SK-N-MC (cell line): ENCODE data around the gene SUMF2.
"Not testable (repeated sequence)": the region's sequence is repeated elsewhere in the genome, so short reads cannot be mapped to it uniquely, and the experiment has no call there.

Experiments
- DNase-seq: peaks from one replicate; pipeline ENCODE4 v3.0.0-alpha.2; 2011; ENCODE audit warnings: low read depth, low spot score
- H3K27ac ChIP-seq: fragments of 200-600 bp; sonication (generic); 2 replicates; pipeline ENCODE4 v1.5.1; 2016; ENCODE audit warnings: mixed run types
- H3K36me3 ChIP-seq: fragments of 200-600 bp; sonication (generic); 2 replicates; pipeline ENCODE4 v1.6.1; 2017; ENCODE audit warnings: antibody characterized with exemption, low read length, mixed read lengths; ENCODE audit not compliant: insufficient read depth
- H3K4me3 ChIP-seq: fragments of 200-600 bp; sonication (generic); 2 replicates; pipeline ENCODE4 v1.5.1; 2016
- H3K9ac ChIP-seq: fragments of 200-600 bp; sonication (generic); 2 replicates; pipeline ENCODE4 v1.8.0; 2017; ENCODE audit warnings: mixed run types, mixed read lengths; ENCODE audit not compliant: insufficient read length
- H3K9me3 ChIP-seq: fragments of 200-600 bp; sonication (generic); 2 replicates; pipeline ENCODE4 v1.6.1; 2017; ENCODE audit warnings: low read depth, mild to moderate bottlenecking, antibody characterized with exemption, low read length, moderate library complexity, mixed read lengths
- EZH2 ChIP-seq: fragments of 200-600 bp; sonication (generic); IDR thresholded peaks from one replicate; pipeline ENCODE4 v1.6.1; 2017; ENCODE audit warnings: antibody characterized with exemption
- FOXP2 ChIP-seq: optimal IDR thresholded peaks from 2 replicates; pipeline ENCODE3; 2011; ENCODE audit warnings: mild to moderate bottlenecking, moderate library complexity; ENCODE audit not compliant: insufficient read depth; ENCODE audit errors: extremely low read length, control extremely low read depth
- POLR2AphosphoS5 ChIP-seq: IDR thresholded peaks from 2 replicates; pipeline ENCODE4 v1.6.1; 2012; ENCODE audit warnings: mild to moderate bottlenecking, low read depth, low read length, borderline replicate concordance

The SUMF2 gene

DNA sequence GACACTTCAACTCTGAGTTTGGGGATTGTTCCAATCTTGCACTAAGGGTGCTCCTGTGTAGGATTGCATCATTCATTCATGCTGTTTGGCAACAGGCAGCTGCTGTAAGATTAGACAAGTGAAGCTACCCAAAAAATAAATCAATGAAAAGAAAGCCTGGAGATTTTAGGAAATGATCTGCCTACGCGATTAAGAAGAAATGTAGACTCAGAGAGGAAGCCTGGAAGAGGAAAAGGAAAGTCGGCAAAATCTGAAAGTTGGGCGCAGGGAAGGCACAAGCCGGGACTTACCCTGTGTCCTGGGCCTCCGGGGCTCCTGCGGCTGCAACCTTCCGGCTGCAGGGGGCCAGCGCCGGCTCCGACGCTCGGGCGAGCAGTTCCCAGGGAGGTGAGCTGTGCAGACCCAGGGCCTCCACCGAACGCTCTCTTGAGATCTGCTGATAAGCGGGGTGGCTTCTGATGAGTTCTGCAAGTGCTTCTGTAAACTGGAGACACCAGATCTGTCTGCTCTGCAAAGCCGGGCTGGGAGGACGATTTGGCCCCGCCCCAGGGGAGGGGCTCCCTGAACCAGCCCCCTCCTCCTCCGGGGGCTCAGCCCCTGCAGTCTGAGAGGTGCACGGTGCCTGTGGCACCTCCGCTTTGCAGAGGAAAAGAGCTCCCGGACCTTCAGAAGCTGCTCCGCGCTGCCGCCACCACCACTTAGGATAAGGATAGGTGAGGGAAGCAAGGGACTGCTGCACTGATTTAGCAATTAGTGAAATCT lies 30.2 kb upstream of the SUMF2 start:
- H3K9me3 ChIP-seq: no peaks in the 10 kb centered on the region
- peak overlapping the region; percentile 82 for H3K27ac ChIP-seq
- H3K4me3 ChIP-seq: peak overlapping the region; percentile 81
- peak; percentile 95 for TF ChIP-seq POLR2AphosphoS5
- no peak for TF ChIP-seq FOXP2
- no peak for TF ChIP-seq EZH2
- no peak for DNase-seq
- peaks cover 31% of the 10 kb centered on the region for H3K36me3 ChIP-seq
- H3K9ac ChIP-seq: peak overlapping the region; percentile 67

DNA sequence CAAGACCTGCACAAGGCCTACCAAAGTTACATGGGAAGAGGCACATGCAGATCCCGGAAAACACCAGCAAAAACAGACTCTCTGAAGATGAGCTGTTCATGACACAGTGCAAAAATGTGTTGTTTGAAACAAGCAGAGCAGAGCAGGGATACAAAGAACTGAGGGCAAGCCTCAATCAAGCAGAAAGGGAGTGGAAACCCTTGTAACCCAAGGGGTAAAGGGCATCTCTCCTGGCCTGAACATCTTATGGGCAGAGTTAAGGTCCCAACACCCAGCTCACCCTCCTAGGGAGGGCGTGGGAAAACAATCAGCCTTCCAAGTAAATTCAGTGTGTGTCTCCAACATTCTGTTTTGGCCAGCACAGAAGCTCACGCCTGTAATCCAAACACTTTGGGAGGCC lies 23.4 kb upstream of the SUMF2 start:
- H3K27ac ChIP-seq: peak overlapping the region; percentile 36; the same call in 1 of the 2 replicates
- no peak overlapping the region for H3K4me3 ChIP-seq
- no peak for TF ChIP-seq FOXP2
- no peak for TF ChIP-seq POLR2AphosphoS5
- TF ChIP-seq EZH2: no peak
- 0 out of 2 replicates have a peak, but pooled peaks cover 3% of the 10 kb centered on the region for H3K36me3 ChIP-seq
- no peak for DNase-seq
- H3K9ac ChIP-seq: no peak overlapping the region
- no peaks in the 10 kb centered on the region for H3K9me3 ChIP-seq

- DNase-seq, H3K4me3 ChIP-seq, H3K36me3 ChIP-seq, H3K27ac ChIP-seq, H3K9ac ChIP-seq, H3K9me3 ChIP-seq: not testable (repeated sequence)
Measured at GRCh38 chr7:56045758-56046157, 18.3 kb upstream of the SUMF2 start.

DNA sequence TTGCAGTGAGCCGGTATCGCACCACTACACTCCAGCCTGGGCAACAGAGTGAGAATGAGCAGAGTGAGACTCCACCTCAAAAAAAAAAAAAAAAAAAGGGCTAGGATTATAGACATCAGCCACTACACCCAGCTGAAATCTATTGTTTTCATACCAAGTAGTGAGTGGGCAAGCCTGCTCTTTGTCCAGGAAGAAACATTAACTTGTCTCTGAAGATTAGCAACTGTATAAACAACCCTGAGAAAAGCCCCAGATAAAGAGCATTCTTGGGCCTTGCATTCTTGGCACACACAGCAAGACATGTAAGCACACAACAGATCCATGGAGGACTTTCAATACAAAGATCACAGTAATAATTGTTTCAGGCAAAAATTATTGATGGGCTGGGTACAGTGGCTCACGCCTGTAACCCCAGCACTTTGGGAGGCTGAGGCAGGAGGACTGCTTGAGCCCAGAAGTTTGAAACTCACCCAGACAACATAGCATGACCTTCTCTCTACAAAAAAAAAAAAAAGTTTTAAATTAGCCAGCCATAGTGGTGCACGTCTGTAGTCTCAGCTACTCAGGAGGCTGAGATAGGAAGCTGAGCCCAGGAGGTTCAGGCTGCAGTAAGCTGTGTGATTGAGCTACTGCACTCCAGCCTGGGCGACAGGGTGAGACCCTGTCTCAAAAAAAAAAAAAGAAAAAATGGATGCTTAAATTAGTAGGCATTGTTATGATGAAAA lies 17.2 kb upstream of the SUMF2 start:
- H3K36me3 ChIP-seq: 0 out of 2 replicates have a peak, but pooled peaks cover 3% of the 10 kb centered on the region
- peak overlapping the region; percentile 39 for H3K27ac ChIP-seq
- no peak for DNase-seq
- H3K4me3 ChIP-seq: no peak overlapping the region
- H3K9ac ChIP-seq: no peak overlapping the region
- H3K9me3 ChIP-seq: no peaks in the 10 kb centered on the region
- TF ChIP-seq FOXP2: no peak
- TF ChIP-seq EZH2: no peak
- no peak for TF ChIP-seq POLR2AphosphoS5

- not testable (repeated sequence) for H3K4me3 ChIP-seq, DNase-seq, H3K9ac ChIP-seq, H3K36me3 ChIP-seq, H3K9me3 ChIP-seq
- H3K27ac ChIP-seq: peak overlapping the region; percentile 39
Measured at GRCh38 chr7:56047446-56048116, 16.5 kb upstream of the SUMF2 start.

- Histone ChIP-seq H3K36me3 (peaks cover 6% of the 10 kb centered on the region), H3K9me3 (no peaks in the 10 kb centered on the region), H3K27ac (peak overlapping the region; percentile 64; the same call in 1 of the 2 replicates), H3K9ac (no peak overlapping the region), H3K4me3 (no peak overlapping the region)
- DNase-seq: no peak
- no peak for TF ChIP-seq EZH2
- TF ChIP-seq FOXP2: no peak
- no peak for TF ChIP-seq POLR2AphosphoS5
Measured at GRCh38 chr7:56048245-56048644, 15.8 kb upstream of the SUMF2 start.

DNA sequence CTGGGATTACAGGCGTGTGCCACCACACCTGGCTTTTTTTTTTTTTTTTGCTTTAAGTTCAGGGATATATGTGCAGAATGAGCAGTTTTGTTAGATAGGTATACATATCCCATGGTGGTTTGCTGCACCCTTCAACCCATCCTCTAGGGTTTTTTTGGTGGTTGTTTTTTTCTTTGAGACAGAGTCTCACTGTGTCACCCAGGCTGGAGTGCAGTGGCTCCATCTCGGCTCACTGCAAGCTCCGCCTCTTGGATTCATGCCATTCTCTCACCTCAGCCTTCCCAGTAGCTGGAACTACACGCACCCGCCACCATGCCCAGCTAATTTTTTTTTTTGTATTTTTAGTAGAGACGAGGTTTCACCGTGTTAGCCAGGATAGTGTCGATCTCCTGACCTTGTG lies 15.3 kb upstream of the SUMF2 start:
- DNase-seq, H3K4me3 ChIP-seq, H3K9me3 ChIP-seq, H3K9ac ChIP-seq: not testable (repeated sequence)
- peak overlapping the region; percentile 64; the same call in 1 of the 2 replicates for H3K27ac ChIP-seq
- peaks cover 12% of the 10 kb centered on the region for H3K36me3 ChIP-seq

GRCh38 chr7:56051053-56051338 lies 13.1 kb upstream of the SUMF2 start:
- TF ChIP-seq POLR2AphosphoS5 (no peak), FOXP2 (no peak), EZH2 (no peak)
- H3K36me3 ChIP-seq: peaks cover 34% of the 10 kb centered on the region
- peak overlapping the region; percentile 83 for H3K27ac ChIP-seq
- peak overlapping the region; percentile 94 for H3K9ac ChIP-seq
- no peak for DNase-seq
- H3K4me3 ChIP-seq: peak overlapping the region; percentile 82
- no peaks in the 10 kb centered on the region for H3K9me3 ChIP-seq
